HAP-1 (cell line): ENCODE data around the gene CLASP1.
"Not testable (repeated sequence)": the region's sequence is repeated elsewhere in the genome, so short reads cannot be mapped to it uniquely, and the experiment has no call there.

Experiments used
- DNase-seq, 2 experiments: peaks; one replicate each; pipeline ENCODE4 v3.0.0-alpha.2; 2016 to 2020; ENCODE audit warnings: low spot score in 2 of 2
- H3K27me3 ChIP-seq: fragments of 250-450 bp; sonication (Bioruptor Pico); 2 replicates; pipeline ENCODE4 v1.5.1; 2020; ENCODE audit warnings: low read depth, mild to moderate bottlenecking, moderate library complexity
- H3K36me3 ChIP-seq: fragments of 250-450 bp; sonication (Bioruptor Pico); replicated peaks from 2 replicates; pipeline ENCODE4 v1.5.1; 2020; ENCODE audit warnings: mild to moderate bottlenecking
- H3K4me1 ChIP-seq: fragments of 250-450 bp; sonication (Bioruptor Pico); 2 replicates; pipeline ENCODE4 v1.5.1; 2020; ENCODE audit warnings: mild to moderate bottlenecking
- H3K4me3 ChIP-seq: fragments of 250-450 bp; sonication (Bioruptor Pico); 2 replicates; pipeline ENCODE4 v1.5.1; 2020; ENCODE audit warnings: mild to moderate bottlenecking, moderate library complexity
- H3K9me3 ChIP-seq: fragments of 250-450 bp; sonication (Bioruptor Pico); 2 replicates; pipeline ENCODE4 v1.5.1; 2020; ENCODE audit warnings: mild to moderate bottlenecking, moderate library complexity
- in situ Hi-C: fragments of 300-500 bp; cut with MboI; formaldehyde crosslinking; loops from 3 replicates; pipeline ENCODE4 v1.14.3; 2020; ENCODE audit warnings: low sequenced_read_pairs, inconsistent platforms, mixed read lengths

Gene CLASP1

GRCh38 chr2:121649596-121650314, 493 bp upstream of the CLASP1 start:
- in situ Hi-C loops, result no loop called here
- no peaks in the 10 kb centered on the region for H3K36me3 ChIP-seq

GRCh38 chr2:121648206-121649148, 785 bp downstream of the CLASP1 start:
- peak; percentile 34 to 59 for DNase-seq
- in situ Hi-C loops, result no loop called here
- Histone ChIP-seq H3K36me3 (no peaks in the 10 kb centered on the region), H3K27me3 (no peaks in the 10 kb centered on the region), H3K4me3 (peak overlapping the region; percentile 92), H3K9me3 (no peaks in the 10 kb centered on the region), H3K4me1 (peaks cover 16% of the 10 kb centered on the region)

More at GRCh38 chr2:121649596-121650314, 493 bp upstream of the CLASP1 start:
- no peaks in the 10 kb centered on the region for H3K9me3 ChIP-seq
- no peaks in the 10 kb centered on the region for H3K27me3 ChIP-seq
- H3K4me1 ChIP-seq, result peaks cover 16% of the 10 kb centered on the region
- peak overlapping the region; percentile 92 for H3K4me3 ChIP-seq
- DNase-seq, result peak; percentile 95 to 96

DNA sequence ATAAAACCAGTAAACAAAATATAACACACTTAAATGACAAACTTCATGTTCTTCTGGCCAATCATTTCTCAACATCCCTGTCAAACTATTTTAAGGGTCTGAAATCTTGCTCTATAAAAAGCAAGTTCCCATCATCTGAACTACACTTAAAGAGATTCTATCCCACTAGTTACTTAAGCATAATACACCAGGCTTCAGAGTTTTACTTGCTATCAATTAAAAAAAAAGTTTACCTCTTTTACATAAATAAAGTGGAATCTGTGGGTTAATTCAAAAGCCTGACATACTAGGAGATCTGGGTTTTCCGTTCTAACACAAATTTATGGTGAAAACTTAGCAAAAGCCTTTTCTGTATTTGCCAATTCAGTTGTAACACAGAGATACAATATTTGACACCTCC, 1.9 kb downstream of the CLASP1 start:
- no peaks in the 10 kb centered on the region for H3K27me3 ChIP-seq
- in situ Hi-C loops, result no loop called here
- peak overlapping the region; percentile 92; the same call in 1 of the 2 replicates for H3K4me3 ChIP-seq
- no peaks in the 10 kb centered on the region for H3K36me3 ChIP-seq
- DNase-seq, result no peak
- peaks cover 16% of the 10 kb centered on the region for H3K4me1 ChIP-seq
- H3K9me3 ChIP-seq, result no peaks in the 10 kb centered on the region

DNA sequence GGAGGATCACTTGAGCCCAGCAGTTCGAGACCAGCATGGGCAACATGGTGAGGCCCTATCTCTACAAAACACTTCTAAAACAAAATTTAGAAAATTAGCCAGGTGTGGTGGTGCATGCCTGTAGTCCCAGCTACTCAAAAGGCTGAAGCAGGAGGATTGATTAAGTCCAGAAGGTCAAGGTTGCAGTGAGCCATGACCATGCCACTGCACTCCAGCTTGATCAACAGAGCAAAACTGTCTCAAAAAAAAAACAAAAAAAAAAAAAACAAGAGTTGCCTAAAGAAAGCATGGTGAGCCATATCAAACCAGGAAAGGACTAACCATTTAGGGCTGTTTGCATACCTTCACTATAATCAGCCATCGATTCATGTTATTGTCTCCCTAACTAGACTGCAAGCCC, 4.5 kb downstream of the CLASP1 start:
- no peaks in the 10 kb centered on the region for H3K36me3 ChIP-seq
- H3K4me3 ChIP-seq, result no peak overlapping the region
- peaks cover 7% of the 10 kb centered on the region; the same call in 1 of the 2 replicates for H3K4me1 ChIP-seq
- DNase-seq, result no peak
- in situ Hi-C loops, result no loop called here
- no peaks in the 10 kb centered on the region for H3K9me3 ChIP-seq
- H3K27me3 ChIP-seq, result no peaks in the 10 kb centered on the region

- no peaks in the 10 kb centered on the region for H3K27me3 ChIP-seq
- in situ Hi-C loops, result no loop called here
- H3K9me3 ChIP-seq, result no peaks in the 10 kb centered on the region
Measured at GRCh38 chr2:121643877-121644276, 5.4 kb downstream of the CLASP1 start.

GRCh38 chr2:121640380-121641316, 8.6 kb downstream of the CLASP1 start:
- Histone ChIP-seq H3K27me3 (no peaks in the 10 kb centered on the region), H3K36me3 (0 out of 2 replicates have a peak, but pooled peaks cover 3% of the 10 kb centered on the region), H3K9me3 (no peaks in the 10 kb centered on the region), H3K4me1 (peaks cover 4% of the 10 kb centered on the region), H3K4me3 (no peak overlapping the region)
- DNase-seq, result no peak
- in situ Hi-C loops, result no loop called here

More at GRCh38 chr2:121643877-121644276, 5.4 kb downstream of the CLASP1 start:
- peaks cover 7% of the 10 kb centered on the region; the same call in 1 of the 2 replicates for H3K4me1 ChIP-seq
- no peak overlapping the region for H3K4me3 ChIP-seq
- 0 out of 2 replicates have a peak, but pooled peaks cover 3% of the 10 kb centered on the region for H3K36me3 ChIP-seq
- DNase-seq, result no peak

- H3K27me3 ChIP-seq, in situ Hi-C loops: not testable (repeated sequence)
- peaks cover 11% of the 10 kb centered on the region for H3K4me1 ChIP-seq
Measured at GRCh38 chr2:121639846-121640245, 9.4 kb downstream of the CLASP1 start.

GRCh38 chr2:121638333-121638732, 10.9 kb downstream of the CLASP1 start:
- in situ Hi-C loops, result no loop called here
- H3K36me3 ChIP-seq, result 0 out of 2 replicates have a peak, but pooled peaks cover 3% of the 10 kb centered on the region
- H3K27me3 ChIP-seq, result no peaks in the 10 kb centered on the region
- H3K4me3 ChIP-seq, result no peak overlapping the region
- no peaks in the 10 kb centered on the region for H3K9me3 ChIP-seq
- H3K4me1 ChIP-seq, result peaks cover 19% of the 10 kb centered on the region
- no peak for DNase-seq

More at GRCh38 chr2:121639846-121640245, 9.4 kb downstream of the CLASP1 start:
- DNase-seq, H3K36me3 ChIP-seq, H3K9me3 ChIP-seq, H3K4me3 ChIP-seq: not testable (repeated sequence)

DNA sequence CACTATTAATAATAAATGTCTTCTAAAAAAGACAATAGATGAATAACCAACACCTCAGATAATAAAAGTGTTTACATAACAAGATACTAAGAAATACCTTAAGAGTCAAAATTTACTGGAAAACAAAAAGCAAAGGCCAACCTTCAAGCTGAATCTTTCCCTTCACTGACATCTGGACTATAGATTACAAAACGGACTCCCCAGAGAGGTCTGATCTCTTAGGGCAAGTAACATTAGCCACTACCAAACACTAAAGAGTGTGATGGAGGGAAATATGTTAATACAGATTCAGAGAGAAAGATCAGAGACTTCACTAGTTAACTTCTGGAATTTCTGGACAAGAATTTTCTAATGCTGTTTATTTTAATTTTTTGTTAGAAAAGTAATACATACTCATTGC, 13.9 kb downstream of the CLASP1 start:
- H3K27me3 ChIP-seq, result no peaks in the 10 kb centered on the region
- peak in 1 of 2 experiments; percentile 39 for DNase-seq
- 0 out of 2 replicates have a peak, but pooled peaks cover 3% of the 10 kb centered on the region for H3K36me3 ChIP-seq
- H3K9me3 ChIP-seq, result no peaks in the 10 kb centered on the region
- in situ Hi-C loops, result no loop called here
- peaks cover 19% of the 10 kb centered on the region for H3K4me1 ChIP-seq
- H3K4me3 ChIP-seq, result no peak overlapping the region

DNA sequence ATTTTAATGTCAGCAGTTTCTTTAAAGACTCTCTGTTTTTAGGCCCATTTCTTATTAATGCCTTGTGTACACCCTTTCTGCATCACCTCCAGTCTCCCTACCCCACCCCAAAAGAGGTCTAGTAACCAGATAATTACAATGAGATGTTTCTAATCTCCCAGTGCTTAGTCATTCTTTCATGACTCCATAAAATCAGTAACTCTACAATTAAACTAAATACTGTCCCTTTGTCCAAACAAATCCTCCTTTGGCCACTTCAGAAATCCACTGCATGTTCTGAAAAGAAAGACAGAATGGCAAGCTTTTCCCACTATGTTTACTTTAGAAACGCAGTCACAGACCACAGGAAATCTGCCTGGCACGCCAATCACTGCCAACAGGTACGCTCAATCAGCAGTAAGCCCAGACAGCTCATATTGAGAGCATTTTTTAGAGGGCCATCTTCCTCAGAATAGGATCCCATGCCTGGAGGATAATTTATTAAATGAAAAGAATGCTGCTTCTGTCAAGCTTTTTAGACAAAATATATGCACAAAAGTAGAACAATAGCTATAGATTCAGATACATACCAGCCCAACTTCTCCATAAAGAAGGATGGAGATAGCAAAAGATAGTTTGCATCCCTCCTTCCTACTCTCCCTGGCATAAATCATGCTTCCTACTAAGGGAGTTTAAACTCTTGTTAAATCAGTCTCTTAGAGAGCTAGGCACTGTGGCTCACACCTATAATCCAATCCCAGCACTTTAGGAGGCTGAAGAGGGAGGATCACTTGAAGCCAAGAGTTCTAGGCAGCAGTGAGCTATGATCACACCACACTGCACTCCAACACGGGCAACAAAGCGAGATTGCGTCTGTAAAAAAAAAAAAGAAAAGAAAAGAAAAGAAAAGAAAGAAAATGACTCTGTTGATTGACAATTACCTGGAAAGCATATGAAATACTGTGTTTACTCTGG, 14.6 kb downstream of the CLASP1 start:
- in situ Hi-C loops, result no loop called here
- no peaks in the 10 kb centered on the region for H3K27me3 ChIP-seq
- H3K4me1 ChIP-seq, result peaks cover 19% of the 10 kb centered on the region
- no peak overlapping the region for H3K4me3 ChIP-seq
- no peaks in the 10 kb centered on the region for H3K9me3 ChIP-seq
- DNase-seq, result peak; percentile 66 to 92
- 0 out of 2 replicates have a peak, but pooled peaks cover 3% of the 10 kb centered on the region for H3K36me3 ChIP-seq

GRCh38 chr2:121633463-121633862, 15.8 kb downstream of the CLASP1 start:
- in situ Hi-C loops, result no loop called here
- no peak for DNase-seq
- Histone ChIP-seq H3K4me3 (no peak overlapping the region), H3K27me3 (no peaks in the 10 kb centered on the region), H3K9me3 (no peaks in the 10 kb centered on the region), H3K4me1 (peaks cover 19% of the 10 kb centered on the region), H3K36me3 (no peaks in the 10 kb centered on the region)

GRCh38 chr2:121627525-121628050, 21.7 kb downstream of the CLASP1 start:
- H3K4me1 ChIP-seq, result no peaks in the 10 kb centered on the region
- no peaks in the 10 kb centered on the region for H3K27me3 ChIP-seq
- no peaks in the 10 kb centered on the region for H3K9me3 ChIP-seq
- no peak overlapping the region for H3K4me3 ChIP-seq
- DNase-seq, result no peak
- in situ Hi-C loops, result no loop called here
- no peaks in the 10 kb centered on the region for H3K36me3 ChIP-seq
